H9 (cell line): ENCODE measurements around the gene WDR20. TPM values are rescaled to one million over a fixed set of nuclear protein-coding genes. Genes with fewer than 3 reads are reported as not detected.

Experiments
- DNase-seq: peaks from one replicate; pipeline ENCODE4 v3.0.0-alpha.2; 2017
- H2AFZ ChIP-seq: one replicate; pipeline ENCODE4 v1.6.1; 2013; ENCODE audit warnings: mild to moderate bottlenecking, low read length, control low read depth, moderate library complexity
- H2AK5ac ChIP-seq: 2 replicates; pipeline ENCODE4 v1.6.1; 2013; ENCODE audit warnings: low read length, control low read depth, mixed read lengths; ENCODE audit not compliant: insufficient read length
- H2BK120ac ChIP-seq: one replicate; pipeline ENCODE4 v1.6.1; 2013; ENCODE audit warnings: low read depth, mild to moderate bottlenecking, low read length, control low read depth, inconsistent platforms; ENCODE audit not compliant: poor library complexity, severe bottlenecking
- H2BK12ac ChIP-seq: 2 replicates; pipeline ENCODE4 v1.6.1; 2013; ENCODE audit warnings: low read length, control low read depth, mixed read lengths, low read depth; ENCODE audit not compliant: insufficient read length
- H2BK15ac ChIP-seq: 2 replicates; pipeline ENCODE4 v1.6.1; 2013; ENCODE audit warnings: low read depth, low read length, control low read depth
- H2BK20ac ChIP-seq: one replicate; pipeline ENCODE4 v1.6.1; 2013; ENCODE audit warnings: low read depth, mild to moderate bottlenecking, low read length, control low read depth, inconsistent platforms; ENCODE audit not compliant: poor library complexity, severe bottlenecking
- H2BK5ac ChIP-seq: 2 replicates; pipeline ENCODE4 v1.6.1; 2013; ENCODE audit warnings: low read length, control low read depth, mixed read lengths; ENCODE audit not compliant: insufficient read length
- H3K14ac ChIP-seq: 2 replicates; pipeline ENCODE4 v1.6.1; 2013; ENCODE audit warnings: low read length, control low read depth; ENCODE audit not compliant: insufficient read depth
- H3K18ac ChIP-seq: 2 replicates; pipeline ENCODE4 v1.6.1; 2013; ENCODE audit warnings: low read depth, mild to moderate bottlenecking, mixed read lengths, low read length, control low read depth; ENCODE audit not compliant: insufficient read length
- H3K23ac ChIP-seq: 2 replicates; pipeline ENCODE4 v1.6.1; 2013; ENCODE audit warnings: low read length, control low read depth, mixed read lengths, low read depth; ENCODE audit not compliant: insufficient read length
- H3K23me2 ChIP-seq: 2 replicates; pipeline ENCODE4 v1.6.1; 2013; ENCODE audit warnings: low read depth, mild to moderate bottlenecking, mixed read lengths, low read length, control low read depth; ENCODE audit not compliant: insufficient read length, poor library complexity, severe bottlenecking
- H3K27ac ChIP-seq: 2 replicates; pipeline ENCODE4 v1.5.1; 2013; ENCODE audit warnings: low read length, control low read depth, mixed read lengths, low read depth; ENCODE audit not compliant: insufficient read length
- H3K27me3 ChIP-seq: 2 replicates; pipeline ENCODE4 v1.6.1; 2013; ENCODE audit warnings: low read length, control low read depth, inconsistent platforms; ENCODE audit not compliant: insufficient read depth
- H3K4ac ChIP-seq: 2 replicates; pipeline ENCODE4 v1.6.1; 2013; ENCODE audit warnings: low read depth, mild to moderate bottlenecking, control low read depth, inconsistent platforms, low read length, moderate library complexity
- H3K4me1 ChIP-seq: 2 replicates; pipeline ENCODE4 v1.6.1; 2013; ENCODE audit warnings: low read length, control low read depth, inconsistent platforms; ENCODE audit not compliant: insufficient read depth
- H3K4me2 ChIP-seq: 2 replicates; pipeline ENCODE4 v1.6.1; 2013; ENCODE audit warnings: low read length, control low read depth, mixed read lengths; ENCODE audit not compliant: insufficient read length, insufficient read depth
- H3K56ac ChIP-seq: 2 replicates; pipeline ENCODE4 v1.6.1; 2013; ENCODE audit warnings: low read depth, mild to moderate bottlenecking, mixed read lengths, low read length, control low read depth; ENCODE audit not compliant: insufficient read length
- H3K79me1 ChIP-seq: 2 replicates; pipeline ENCODE4 v1.6.1; 2013; ENCODE audit warnings: low read depth, mild to moderate bottlenecking, moderate library complexity, low read length, control low read depth, inconsistent platforms; ENCODE audit not compliant: insufficient read depth, poor library complexity, severe bottlenecking
- H3K79me2 ChIP-seq: 2 replicates; pipeline ENCODE4 v1.6.1; 2013; ENCODE audit warnings: low read length, control low read depth, inconsistent platforms; ENCODE audit not compliant: insufficient read depth
- H3K9ac ChIP-seq: 2 replicates; pipeline ENCODE4 v1.6.1; 2013; ENCODE audit warnings: low read length, control low read depth, mixed read lengths; ENCODE audit not compliant: insufficient read length; ENCODE audit errors: extremely low read depth
- H3K9me3 ChIP-seq: one replicate; pipeline ENCODE4 v1.6.1; 2013; ENCODE audit warnings: low read depth, low read length, inconsistent platforms; ENCODE audit not compliant: control insufficient read depth
- H3T11ph ChIP-seq: one replicate; pipeline ENCODE4 v1.6.1; 2013; ENCODE audit warnings: mild to moderate bottlenecking, low read length, control low read depth, inconsistent platforms
- H4K20me1 ChIP-seq: one replicate; pipeline ENCODE4 v1.6.1; 2013; ENCODE audit not compliant: control insufficient read depth, insufficient read length, insufficient read depth
- H4K5ac ChIP-seq: 2 replicates; pipeline ENCODE4 v1.6.1; 2013; ENCODE audit warnings: low read depth, mild to moderate bottlenecking, mixed read lengths, low read length, control low read depth; ENCODE audit not compliant: insufficient read length
- H4K8ac ChIP-seq: replicated peaks from 2 replicates; pipeline ENCODE4 v1.6.1; 2013; ENCODE audit warnings: low read length, control low read depth, mixed read lengths, low read depth; ENCODE audit not compliant: insufficient read length
- H4K91ac ChIP-seq: 2 replicates; pipeline ENCODE4 v1.6.1; 2013; ENCODE audit warnings: low read depth, mild to moderate bottlenecking, moderate library complexity, mixed read lengths, low read length, control low read depth; ENCODE audit not compliant: insufficient read length
- H3K27ac Mint-ChIP-seq, 3 experiments: 2 replicates in 2 of 3; 3 replicates in 1 of 3; pipeline ENCODE4 v1.8.0; 2020 to 2021; ENCODE audit warnings: mixed read lengths in 3 of 3, mild to moderate bottlenecking in 1 of 3, moderate library complexity in 1 of 3
- H3K27me3 Mint-ChIP-seq: 2 replicates; pipeline ENCODE4 v1.8.0; 2021; ENCODE audit warnings: low read depth, mild to moderate bottlenecking, moderate library complexity, mixed read lengths
- H3K36me3 Mint-ChIP-seq, 3 experiments: 2 replicates in 2 of 3; 3 replicates in 1 of 3; pipeline ENCODE4 v1.8.0; 2020 to 2021; ENCODE audit warnings: low read depth in 3 of 3, mixed read lengths in 3 of 3; ENCODE audit not compliant: insufficient read depth in 1 of 3
- H3K4me1 Mint-ChIP-seq, 2 experiments: 2 replicates each; pipeline ENCODE4 v1.8.0; 2020; ENCODE audit warnings: mixed read lengths in 2 of 2
- H3K4me3 Mint-ChIP-seq, 2 experiments: 2 replicates in 1 of 2; 3 replicates in 1 of 2; pipeline ENCODE4 v1.8.0; 2020 to 2021; ENCODE audit warnings: mild to moderate bottlenecking in 2 of 2, mixed read lengths in 2 of 2, moderate library complexity in 1 of 2
- H3K9me3 Mint-ChIP-seq, 2 experiments: 2 replicates in 1 of 2; 3 replicates in 1 of 2; pipeline ENCODE4 v1.8.0; 2020; ENCODE audit warnings: mild to moderate bottlenecking in 2 of 2, mixed read lengths in 2 of 2, moderate library complexity in 1 of 2
- WGBS: extraction: QIAGEN DNeasy Blood & Tissue Kit; methylation state at CpG from one replicate; pipeline ENCODE4 v1.1.7; 2013; ENCODE audit warnings: missing lambda C conversion rate, low lambda C conversion rate, mixed read lengths; ENCODE audit not compliant: insufficient read length; ENCODE audit errors: extremely low coverage; 5-methylcytosine and 5-hydroxymethylcytosine counted together
- total RNA-seq: library from RNA; stranded (reverse); gene quantifications from 2 replicates; pipeline ENCODE4 v1.2.1, GENCODE V29; 2021
- TF ChIP-seq, protein P1 (sequence below): fragments of 200-600 bp; sonication (generic); conservative IDR thresholded peaks from 3 replicates; pipeline ENCODE4 v1.8.0; 2021; ENCODE audit warnings: antibody characterized with exemption, mild to moderate bottlenecking

Gene WDR20
- total RNA-seq, 1 experiment from 2014 or later: 31.6 TPM

GRCh38 chr14:102090713-102091112 lies 49.0 kb upstream of the WDR20 start:
- no CpG with 5 or more reads among the region's 3 CpGs for WGBS
- Histone ChIP-seq H3K27ac (no peak overlapping the region), H3K79me1 (no peaks in the 10 kb centered on the region), H3K23me2 (peaks cover 5% of the 10 kb centered on the region), H2BK12ac (no peak overlapping the region), H4K5ac (no peak overlapping the region), H3K9ac (no peak overlapping the region), H4K20me1 (no peaks in the 10 kb centered on the region), H2BK5ac (no peak overlapping the region), H3K4me2 (no peak overlapping the region), H2AK5ac (no peak overlapping the region), H2BK15ac (no peak overlapping the region), H3K56ac (no peak overlapping the region), H2BK120ac (no peak overlapping the region), H3K14ac (no peak overlapping the region), H3K27me3 (no peaks in the 10 kb centered on the region), H3K9me3 (no peaks in the 10 kb centered on the region), H4K8ac (no peak overlapping the region), H3K4me1 (no peaks in the 10 kb centered on the region), H3T11ph (no peak overlapping the region), H2BK20ac (no peak overlapping the region), H3K18ac (no peak overlapping the region), H3K79me2 (peaks cover 3% of the 10 kb centered on the region; the same call in 1 of the 2 replicates), H2AFZ (no peak overlapping the region), H3K23ac (no peak overlapping the region), H4K91ac (no peak overlapping the region), H3K4ac (no peak overlapping the region)
- peaks cover 6 to 11% (median 6%) of the 10 kb centered on the region in 3 experiments for H3K36me3 Mint-ChIP-seq
- no peak for DNase-seq
- no peaks in the 10 kb centered on the region; a peak in 2 of 5 replicates for H3K9me3 Mint-ChIP-seq
- no peak overlapping the region for H3K4me3 Mint-ChIP-seq
- no peak overlapping the region for H3K27ac Mint-ChIP-seq
- peaks cover 7% of the 10 kb centered on the region for H3K27me3 Mint-ChIP-seq
- TF ChIP-seq, protein P1, sequence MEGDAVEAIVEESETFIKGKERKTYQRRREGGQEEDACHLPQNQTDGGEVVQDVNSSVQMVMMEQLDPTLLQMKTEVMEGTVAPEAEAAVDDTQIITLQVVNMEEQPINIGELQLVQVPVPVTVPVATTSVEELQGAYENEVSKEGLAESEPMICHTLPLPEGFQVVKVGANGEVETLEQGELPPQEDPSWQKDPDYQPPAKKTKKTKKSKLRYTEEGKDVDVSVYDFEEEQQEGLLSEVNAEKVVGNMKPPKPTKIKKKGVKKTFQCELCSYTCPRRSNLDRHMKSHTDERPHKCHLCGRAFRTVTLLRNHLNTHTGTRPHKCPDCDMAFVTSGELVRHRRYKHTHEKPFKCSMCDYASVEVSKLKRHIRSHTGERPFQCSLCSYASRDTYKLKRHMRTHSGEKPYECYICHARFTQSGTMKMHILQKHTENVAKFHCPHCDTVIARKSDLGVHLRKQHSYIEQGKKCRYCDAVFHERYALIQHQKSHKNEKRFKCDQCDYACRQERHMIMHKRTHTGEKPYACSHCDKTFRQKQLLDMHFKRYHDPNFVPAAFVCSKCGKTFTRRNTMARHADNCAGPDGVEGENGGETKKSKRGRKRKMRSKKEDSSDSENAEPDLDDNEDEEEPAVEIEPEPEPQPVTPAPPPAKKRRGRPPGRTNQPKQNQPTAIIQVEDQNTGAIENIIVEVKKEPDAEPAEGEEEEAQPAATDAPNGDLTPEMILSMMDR: no peak
- H3K4me1 Mint-ChIP-seq: peaks cover 17 to 28% of the 10 kb centered on the region in 2 experiments
